ENCODE data around the gene PCYT1A. TPM values are rescaled to one million over a fixed set of nuclear protein-coding genes. Genes with fewer than 3 reads are reported as not detected.

PCYT1A gene
- total RNA-seq, 1 experiment from 2014 or later = 52.2 TPM

- Histone ChIP-seq H3K27me3 (replicated peaks; ENCODE audit: control insufficient read depth, insufficient read depth, low read length) (no peaks in the 10 kb centered on the region), H3K9me3 (no peaks in the 10 kb centered on the region), H3K4me1 (no peaks in the 10 kb centered on the region), H3K4me3 (ENCODE audit: low read depth, low read length) (no peak overlapping the region), H3K36me3 (ENCODE audit: control insufficient read depth, insufficient read depth, low read length) (no peaks in the 10 kb centered on the region)
- POLR2A ChIA-PET = no interaction called here
- DNase-seq = no peak
- CTCF ChIA-PET = no interaction called here
- Mint-ChIP-seq H3K4me1 (ENCODE audit: low read depth, unreplicated experiment) (no peaks in the 10 kb centered on the region), H3K4me3 (ENCODE audit: unreplicated experiment) (no peak overlapping the region), H3K27ac (ENCODE audit: unreplicated experiment) (no peak overlapping the region), H3K36me3 (ENCODE audit: insufficient read depth, unreplicated experiment) (no peaks in the 10 kb centered on the region), H3K9me3 (ENCODE audit: unreplicated experiment) (no peaks in the 10 kb centered on the region), H3K27me3 (ENCODE audit: insufficient read depth, unreplicated experiment) (no peaks in the 10 kb centered on the region)
- TF ChIP-seq CTCF (IDR thresholded peaks at IDR 0.05; ENCODE audit: insufficient read depth in 1 of 2, low read depth in 1 of 2, low read length in 1 of 2, severe bottlenecking in 1 of 2, unreplicated experiment in 1 of 2) = no peak
- intact Hi-C loops (cut with micrococcal nuclease; ENCODE audit: unreplicated experiment) = no loop called here
- BruUV-seq (replicated peaks) = no TSS peak
These were observed 39.4 kb upstream of the PCYT1A start for GRCh38 chr3:196326936-196327335.

GRCh38 chr3:196323691-196324090 lies 36.2 kb upstream of the PCYT1A start:
- H3K4me3 Mint-ChIP-seq (ENCODE audit: unreplicated experiment) = no peak overlapping the region
- POLR2A ChIA-PET = no interaction called here
- H3K36me3 Mint-ChIP-seq (ENCODE audit: insufficient read depth, unreplicated experiment) = no peaks in the 10 kb centered on the region

GRCh38 chr3:196323016-196323415 lies 35.5 kb upstream of the PCYT1A start:
- intact Hi-C loops (cut with micrococcal nuclease; ENCODE audit: unreplicated experiment) = no loop called here
- DNase-seq = no peak
- no peak for TF ChIP-seq CTCF (IDR thresholded peaks at IDR 0.05; ENCODE audit: insufficient read depth in 1 of 2, low read depth in 1 of 2, low read length in 1 of 2, severe bottlenecking in 1 of 2, unreplicated experiment in 1 of 2)
- no peak overlapping the region for H3K4me3 ChIP-seq (ENCODE audit: low read depth, low read length)
- no peaks in the 10 kb centered on the region for H3K27me3 ChIP-seq (replicated peaks; ENCODE audit: control insufficient read depth, insufficient read depth, low read length)
- no TSS peak for BruUV-seq (replicated peaks)
- Mint-ChIP-seq H3K27ac (ENCODE audit: unreplicated experiment) (no peak overlapping the region), H3K4me1 (ENCODE audit: low read depth, unreplicated experiment) (no peaks in the 10 kb centered on the region), H3K4me3 (ENCODE audit: unreplicated experiment) (no peak overlapping the region), H3K36me3 (ENCODE audit: insufficient read depth, unreplicated experiment) (peaks cover 4% of the 10 kb centered on the region), H3K27me3 (ENCODE audit: insufficient read depth, unreplicated experiment) (no peaks in the 10 kb centered on the region), H3K9me3 (ENCODE audit: unreplicated experiment) (no peaks in the 10 kb centered on the region)
- CTCF ChIA-PET = no interaction called here
- H3K9me3 ChIP-seq = no peaks in the 10 kb centered on the region
- POLR2A ChIA-PET = interaction anchor here (0.6 kb wide), 1 partner anchor 24 kb away, joined by 3 read pairs; no protein-coding TSS in a partner anchor
- H3K36me3 ChIP-seq (ENCODE audit: control insufficient read depth, insufficient read depth, low read length) = no peaks in the 10 kb centered on the region
- no peaks in the 10 kb centered on the region for H3K4me1 ChIP-seq

More at GRCh38 chr3:196323691-196324090, 36.2 kb upstream of the PCYT1A start:
- H3K4me1 ChIP-seq = no peaks in the 10 kb centered on the region
- H3K27ac Mint-ChIP-seq (ENCODE audit: unreplicated experiment) = no peak overlapping the region
- DNase-seq = peak; percentile 45 to 48
- no TSS peak for BruUV-seq (replicated peaks)
- no peaks in the 10 kb centered on the region for H3K4me1 Mint-ChIP-seq (ENCODE audit: low read depth, unreplicated experiment)
- H3K9me3 ChIP-seq = no peaks in the 10 kb centered on the region
- CTCF ChIA-PET = interaction anchor here (0.6 kb wide), 1 partner anchor 13 kb away, joined by 3 read pairs; no protein-coding TSS in a partner anchor
- H3K27me3 Mint-ChIP-seq (ENCODE audit: insufficient read depth, unreplicated experiment) = no peaks in the 10 kb centered on the region
- intact Hi-C loops (cut with micrococcal nuclease; ENCODE audit: unreplicated experiment) = no loop called here
- no peak overlapping the region for H3K4me3 ChIP-seq (ENCODE audit: low read depth, low read length)
- peak in 1 of 2 experiments; percentile 47 for TF ChIP-seq CTCF (IDR thresholded peaks at IDR 0.05; ENCODE audit: insufficient read depth in 1 of 2, low read depth in 1 of 2, low read length in 1 of 2, severe bottlenecking in 1 of 2, unreplicated experiment in 1 of 2)
- H3K9me3 Mint-ChIP-seq (ENCODE audit: unreplicated experiment) = no peaks in the 10 kb centered on the region
- no peaks in the 10 kb centered on the region for H3K27me3 ChIP-seq (replicated peaks; ENCODE audit: control insufficient read depth, insufficient read depth, low read length)
- no peaks in the 10 kb centered on the region for H3K36me3 ChIP-seq (ENCODE audit: control insufficient read depth, insufficient read depth, low read length)

All from Caco-2 (cell line).